GM15510 (cell line): Measurements from ENCODE around the gene IPO9.

ENCODE experiments used
- POLR2A ChIP-seq: IDR thresholded peaks from 3 replicates; pipeline ENCODE4 v1.6.1; 2011; ENCODE audit warnings: borderline replicate concordance; ENCODE audit not compliant: insufficient read length; ENCODE audit errors: extremely low read depth

IPO9 gene

DNA sequence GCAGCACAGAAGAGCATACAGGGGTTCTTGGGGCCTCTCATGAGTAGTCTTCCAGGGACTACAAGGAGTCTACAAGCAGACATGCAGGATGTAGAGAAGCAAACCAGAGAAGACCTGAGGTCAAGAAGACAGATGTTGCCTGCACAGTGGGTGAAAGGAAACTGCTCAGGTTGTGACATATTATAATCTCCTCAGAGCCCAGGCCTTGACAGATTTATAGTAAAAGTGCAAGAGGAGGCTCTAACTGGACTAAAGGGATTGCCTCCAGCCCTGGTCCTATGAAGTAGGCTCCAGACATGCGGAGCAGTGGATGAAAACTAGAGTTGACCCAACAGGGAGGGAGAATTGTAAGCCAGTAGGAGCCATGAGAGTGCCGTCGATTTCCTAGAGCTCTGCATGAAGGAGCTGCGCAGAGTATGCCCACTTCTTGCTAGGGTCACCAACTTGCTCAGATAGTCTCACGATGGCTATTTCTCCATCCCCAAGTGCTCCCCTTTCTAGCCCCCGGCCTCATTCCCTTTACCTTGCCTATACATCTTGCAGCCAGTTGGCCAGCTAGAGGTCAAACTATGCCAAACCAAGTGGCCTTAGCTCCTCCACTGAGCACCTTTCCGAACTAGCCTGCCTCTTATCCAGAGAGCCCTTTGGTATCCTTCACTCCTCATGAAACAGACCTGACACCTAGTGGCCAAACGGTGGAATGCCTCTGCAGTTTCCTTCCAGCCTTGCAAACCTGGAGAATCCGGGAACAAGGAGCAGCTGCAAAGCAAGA lies 36.2 kb upstream of the IPO9 start:
- TF ChIP-seq POLR2A, result no peak

DNA sequence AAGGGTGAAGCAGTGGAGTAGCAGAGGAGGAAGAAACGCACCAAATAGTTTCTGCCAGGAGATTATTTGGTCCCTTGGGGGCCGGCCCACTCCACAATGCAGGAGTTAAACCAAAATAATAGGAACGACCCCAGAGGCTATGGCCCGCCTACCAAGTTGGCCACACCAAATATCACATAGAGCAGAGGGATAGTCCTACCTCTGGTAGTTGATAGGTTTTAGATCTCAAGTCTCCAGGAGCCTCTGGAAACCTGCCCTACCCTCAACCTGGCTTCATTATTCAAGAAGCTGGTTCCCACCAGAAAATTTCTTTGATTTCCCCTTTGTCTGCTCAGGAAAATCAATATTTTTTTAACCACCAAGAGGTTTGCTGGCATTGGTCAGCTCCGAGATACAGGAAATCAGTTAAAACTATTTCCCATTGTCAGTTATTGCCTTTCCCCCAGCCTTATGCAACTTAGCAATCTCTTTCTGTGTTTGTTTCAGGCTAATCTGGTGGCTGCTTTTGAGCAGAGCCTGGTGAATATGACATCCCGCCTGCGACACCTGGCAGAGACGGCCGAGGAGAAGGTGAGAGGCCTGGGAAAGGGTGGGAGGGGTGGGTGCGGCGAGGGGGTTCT lies 35.5 kb upstream of the IPO9 start:
- no peak for TF ChIP-seq POLR2A

DNA sequence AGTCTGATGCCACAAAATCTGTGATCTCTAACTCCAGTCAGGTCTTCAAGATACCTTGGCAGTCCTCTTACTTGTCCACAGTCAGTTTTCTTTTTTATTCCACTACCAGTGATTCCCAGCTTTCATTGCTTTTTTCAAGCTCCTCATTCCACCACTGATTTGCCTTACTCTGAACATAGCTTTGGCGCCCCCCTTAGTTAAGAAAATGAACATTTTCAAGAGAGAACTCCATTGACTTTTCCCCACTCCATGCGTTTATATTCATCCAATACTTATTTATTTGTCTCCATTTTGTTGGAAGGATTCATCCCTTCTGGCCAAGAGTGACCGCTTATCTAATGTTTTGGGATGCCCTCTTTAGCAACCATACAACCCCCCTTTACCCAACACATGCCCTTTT lies 33.9 kb upstream of the IPO9 start:
- no peak for TF ChIP-seq POLR2A

DNA sequence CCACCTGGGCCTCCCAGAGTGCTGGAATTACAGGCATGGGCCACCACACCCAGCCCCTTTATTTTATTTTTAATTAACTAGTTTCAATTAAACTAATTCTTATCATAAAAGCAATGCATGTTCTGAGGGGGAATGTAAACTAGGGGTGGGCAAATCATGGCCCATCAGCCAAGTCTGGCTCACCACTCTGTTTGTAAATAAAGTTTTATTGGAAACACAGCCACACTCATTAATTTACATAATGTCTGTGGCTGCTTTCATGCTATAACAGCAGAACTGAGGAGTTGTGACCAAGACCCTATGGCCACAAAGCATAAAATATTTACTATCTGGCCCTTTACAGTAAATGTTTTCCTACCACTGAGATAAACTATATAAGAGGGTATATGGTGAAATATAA lies 28.7 kb upstream of the IPO9 start:
- no peak for TF ChIP-seq POLR2A

DNA sequence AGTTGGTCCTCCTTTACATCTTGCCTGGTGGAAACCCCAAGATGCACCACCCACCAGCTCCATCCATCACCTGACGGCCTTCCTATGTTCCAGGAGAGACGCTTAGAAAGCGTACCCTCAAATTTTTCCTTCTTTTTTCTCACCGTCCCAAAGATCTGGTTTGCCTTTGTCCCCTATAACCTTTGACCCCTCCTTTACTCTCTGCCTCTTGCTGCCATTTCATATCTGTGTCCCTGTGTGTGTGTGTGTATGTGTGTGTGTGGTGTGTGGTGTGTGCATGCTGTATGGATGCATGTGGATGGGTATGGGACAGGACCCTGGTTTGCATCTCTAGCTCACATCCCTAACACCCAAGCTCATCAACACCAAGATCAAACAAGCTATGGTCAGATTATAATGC lies 22.2 kb upstream of the IPO9 start:
- TF ChIP-seq POLR2A, result no peak

DNA sequence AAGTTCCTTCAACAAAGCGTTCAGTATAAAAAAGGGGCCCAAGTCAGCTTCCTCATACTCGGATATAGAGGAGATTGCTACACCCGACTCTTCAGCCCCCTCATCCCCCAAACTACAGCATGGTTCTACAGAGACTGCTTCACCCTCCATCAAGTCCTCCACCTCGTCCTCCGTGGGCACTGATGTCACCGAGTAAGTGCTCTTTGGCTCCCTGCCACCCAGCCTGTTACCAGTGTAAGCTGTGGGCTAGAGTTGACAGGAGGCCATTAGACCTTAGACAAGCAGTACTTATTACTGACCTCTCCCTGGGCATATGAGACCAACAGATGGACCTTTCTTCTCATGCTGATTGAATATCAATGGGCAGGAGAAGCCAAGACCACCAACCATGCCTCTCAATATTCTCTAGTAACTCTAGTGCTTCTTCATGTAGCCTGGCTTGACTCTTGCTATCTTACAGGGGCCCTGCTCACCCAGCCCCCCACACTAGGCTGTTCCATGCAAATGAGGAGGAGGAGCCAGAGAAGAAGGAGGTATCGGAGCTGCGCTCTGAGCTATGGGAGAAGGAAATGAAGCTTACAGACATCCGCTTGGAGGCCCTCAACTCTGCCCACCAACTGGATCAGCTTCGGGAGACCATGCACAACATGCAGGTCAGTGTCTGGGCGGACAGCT lies 20.9 kb upstream of the IPO9 start:
- TF ChIP-seq POLR2A, result no peak

DNA sequence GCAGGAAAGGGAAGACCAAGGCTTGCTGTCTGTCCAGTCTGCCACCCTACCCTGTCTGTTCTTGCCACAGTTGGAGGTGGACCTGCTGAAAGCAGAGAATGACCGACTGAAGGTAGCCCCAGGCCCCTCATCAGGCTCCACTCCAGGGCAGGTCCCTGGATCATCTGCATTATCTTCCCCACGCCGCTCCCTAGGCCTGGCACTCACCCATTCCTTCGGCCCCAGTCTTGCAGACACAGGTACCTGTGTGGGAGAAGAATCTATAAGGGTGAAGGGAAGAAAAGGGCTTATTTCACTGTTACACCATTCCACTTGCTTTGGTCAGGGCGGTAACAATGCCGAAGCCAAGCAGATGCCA lies 20.3 kb upstream of the IPO9 start:
- no peak for TF ChIP-seq POLR2A

DNA sequence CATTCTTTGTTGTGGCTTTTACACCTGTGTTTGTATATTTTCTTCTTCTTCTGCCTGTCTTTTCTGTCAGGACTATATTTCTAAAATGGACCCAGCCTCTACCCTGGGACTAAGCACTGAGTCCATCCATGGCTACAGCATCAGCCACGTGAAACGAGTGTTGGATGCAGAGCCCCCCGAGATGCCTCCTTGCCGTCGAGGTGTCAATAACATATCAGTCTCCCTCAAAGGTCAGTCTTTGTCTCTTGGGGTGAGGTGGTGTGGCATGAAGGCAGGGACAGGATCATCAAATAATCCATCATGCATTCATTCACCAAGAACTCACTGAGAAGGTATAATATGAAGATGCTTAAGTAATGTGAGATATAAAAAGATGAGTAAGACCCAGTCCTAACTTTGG lies 19.1 kb upstream of the IPO9 start:
- TF ChIP-seq POLR2A, result no peak

DNA sequence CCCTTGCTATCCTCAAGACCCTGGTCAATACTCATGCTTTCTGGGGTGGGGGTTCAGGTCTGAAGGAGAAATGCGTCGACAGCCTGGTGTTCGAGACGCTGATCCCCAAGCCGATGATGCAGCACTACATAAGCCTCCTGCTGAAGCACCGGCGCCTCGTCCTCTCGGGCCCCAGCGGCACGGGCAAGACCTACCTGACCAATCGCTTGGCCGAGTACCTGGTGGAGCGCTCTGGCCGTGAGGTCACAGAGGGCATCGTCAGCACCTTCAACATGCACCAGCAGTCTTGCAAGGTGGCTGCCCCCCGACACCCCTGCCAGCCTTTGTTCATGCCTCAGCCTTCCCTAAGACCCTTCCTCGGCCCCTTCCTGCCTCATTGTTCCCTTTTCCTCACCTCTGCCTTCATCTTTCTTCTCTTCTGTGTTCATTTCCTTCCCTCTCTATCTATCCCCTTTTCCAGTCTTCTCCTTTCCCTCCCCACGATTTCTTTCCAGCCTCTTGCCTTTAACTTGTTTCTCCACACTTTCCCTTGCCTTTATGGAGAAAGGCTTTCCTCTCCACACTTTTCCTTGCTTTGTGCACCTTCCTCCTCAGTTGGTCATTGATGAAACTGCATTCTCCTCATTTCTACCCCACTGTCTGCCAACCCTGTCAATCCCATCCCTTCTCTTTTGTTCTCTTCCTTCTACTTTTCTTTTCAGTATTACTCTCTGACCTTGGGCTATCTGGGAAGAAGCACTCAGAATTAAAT lies 18.3 kb upstream of the IPO9 start:
- no peak for TF ChIP-seq POLR2A

DNA sequence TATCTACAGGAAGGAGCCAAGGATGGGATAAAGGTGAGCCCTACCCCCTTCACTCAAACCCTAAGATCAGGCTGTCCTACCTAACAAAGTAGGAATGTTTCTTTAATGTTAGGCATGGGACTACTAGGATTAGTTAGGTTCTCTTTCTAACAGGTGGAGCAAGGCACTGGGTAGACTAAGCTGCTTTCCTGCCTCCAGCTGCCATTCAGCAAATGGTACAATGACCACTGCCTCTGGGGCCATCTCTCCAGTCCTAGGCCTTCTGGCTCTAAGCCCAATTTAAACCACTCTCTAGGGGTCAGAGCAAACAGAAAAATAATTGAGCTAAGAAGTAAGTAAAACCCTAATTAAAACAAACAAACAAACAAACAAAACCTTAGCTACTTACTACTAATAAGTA lies 15.7 kb upstream of the IPO9 start:
- no peak for TF ChIP-seq POLR2A

DNA sequence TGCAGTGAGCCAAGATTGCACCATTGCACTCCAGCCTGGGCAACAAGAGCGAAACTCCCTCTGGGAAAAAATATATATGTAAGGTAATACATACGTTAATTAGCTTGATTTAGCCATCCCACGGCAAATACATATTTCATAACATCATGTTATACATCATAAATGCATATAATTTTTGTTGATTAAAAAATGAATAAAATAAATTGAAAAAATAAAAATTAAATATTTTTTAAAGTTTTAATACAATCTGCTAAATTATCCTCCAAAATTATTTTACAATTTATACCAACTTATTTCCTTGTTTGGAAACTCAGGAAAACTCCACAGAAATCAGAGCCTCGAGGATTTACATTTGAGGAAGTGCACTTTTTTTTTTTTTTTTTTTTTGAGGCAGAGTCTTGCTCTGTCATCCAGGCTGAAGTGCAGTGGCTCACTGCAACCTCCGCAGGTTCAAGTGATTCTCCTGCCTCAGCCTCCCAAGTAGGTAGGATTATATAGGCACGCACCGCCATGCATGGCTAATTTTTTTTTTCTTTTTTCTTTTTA lies 12.6 kb upstream of the IPO9 start:
- TF ChIP-seq POLR2A, result no peak

DNA sequence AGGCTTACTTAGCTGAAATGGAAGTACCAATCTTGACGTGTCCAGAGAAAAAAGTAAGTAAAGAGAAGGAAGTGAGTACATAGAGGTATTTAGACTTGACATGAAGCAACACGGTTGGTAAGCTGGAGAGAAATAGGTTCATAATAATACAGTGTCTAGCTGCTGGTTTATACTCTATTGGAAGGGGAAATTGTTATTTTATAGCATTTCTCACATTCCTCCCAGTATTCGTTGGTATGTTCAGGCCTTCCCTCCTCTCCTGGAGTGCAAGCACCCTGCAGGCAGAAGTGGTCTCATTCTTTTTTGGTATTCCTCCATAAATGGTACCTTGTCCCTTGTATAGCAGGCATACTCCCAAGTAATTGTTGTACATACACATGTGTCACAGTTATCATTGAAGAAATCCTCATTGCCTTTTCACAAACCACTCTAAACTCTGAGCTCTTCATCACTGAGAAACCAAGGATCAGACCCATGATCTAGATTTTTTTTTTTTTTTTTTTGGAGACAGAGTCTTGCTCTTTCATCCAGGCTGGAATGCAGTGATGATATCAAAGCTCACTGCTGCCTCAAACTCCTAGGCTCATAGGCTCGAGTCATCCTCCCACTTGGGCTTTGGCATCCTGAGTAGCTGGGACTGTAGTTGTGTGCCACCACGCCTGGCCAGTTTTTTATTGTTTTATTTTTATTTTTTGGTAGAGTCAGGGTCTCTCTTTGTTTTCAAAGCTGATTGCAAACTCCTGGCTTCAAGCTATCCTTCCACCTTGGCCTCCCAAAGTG lies 9.8 kb upstream of the IPO9 start:
- no peak for TF ChIP-seq POLR2A

DNA sequence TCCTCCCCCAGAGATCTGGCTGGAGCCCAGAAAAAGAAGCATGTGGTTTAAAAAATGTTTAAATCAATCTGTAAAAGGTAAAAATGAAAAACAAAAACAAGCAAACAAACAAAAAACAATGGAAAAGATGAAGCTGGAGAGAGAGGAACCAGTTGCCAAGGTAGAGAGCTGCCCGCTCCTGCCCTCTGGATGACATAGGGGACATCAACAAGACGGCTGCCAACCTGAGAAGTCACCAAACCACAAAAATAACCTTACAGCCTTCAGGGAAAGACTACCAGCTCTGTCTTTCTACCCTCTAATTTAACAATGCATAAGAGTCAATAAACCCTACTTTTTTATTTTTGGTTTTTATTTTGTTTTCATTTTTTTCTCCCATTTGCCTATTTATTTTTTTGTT lies 8.5 kb upstream of the IPO9 start:
- no peak for TF ChIP-seq POLR2A

DNA sequence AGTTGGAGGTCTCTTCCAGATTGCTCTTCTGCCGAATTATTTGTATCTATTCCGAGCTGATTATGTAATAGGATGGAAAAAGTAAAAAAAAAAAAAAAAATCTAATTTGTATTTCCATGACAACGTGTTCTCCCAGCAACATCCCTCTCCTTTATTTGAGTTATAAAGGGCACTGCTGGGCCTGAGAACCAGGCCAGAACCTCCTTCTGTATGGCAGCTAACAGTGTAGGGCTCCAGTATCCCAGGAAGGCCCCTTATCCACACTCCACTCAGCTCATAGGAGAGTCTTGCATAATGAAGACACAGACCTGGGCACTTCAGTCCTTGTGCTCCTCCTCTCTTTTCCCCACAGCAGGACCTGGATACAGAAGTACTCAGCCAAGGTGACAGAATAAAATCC lies 3.7 kb upstream of the IPO9 start:
- TF ChIP-seq POLR2A, result no peak
